IPS DF 19.7 (cell line): ENCODE data around the gene RBM14.
"Not testable (repeated sequence)": the region's sequence is repeated elsewhere in the genome, so short reads cannot be mapped to it uniquely, and the experiment has no call there.

ENCODE experiments used
- DNase-seq: peaks from one replicate; pipeline ENCODE4 v3.0.0-alpha.2; 2013; ENCODE audit warnings: low read depth, low spot score

The RBM14 gene

DNA sequence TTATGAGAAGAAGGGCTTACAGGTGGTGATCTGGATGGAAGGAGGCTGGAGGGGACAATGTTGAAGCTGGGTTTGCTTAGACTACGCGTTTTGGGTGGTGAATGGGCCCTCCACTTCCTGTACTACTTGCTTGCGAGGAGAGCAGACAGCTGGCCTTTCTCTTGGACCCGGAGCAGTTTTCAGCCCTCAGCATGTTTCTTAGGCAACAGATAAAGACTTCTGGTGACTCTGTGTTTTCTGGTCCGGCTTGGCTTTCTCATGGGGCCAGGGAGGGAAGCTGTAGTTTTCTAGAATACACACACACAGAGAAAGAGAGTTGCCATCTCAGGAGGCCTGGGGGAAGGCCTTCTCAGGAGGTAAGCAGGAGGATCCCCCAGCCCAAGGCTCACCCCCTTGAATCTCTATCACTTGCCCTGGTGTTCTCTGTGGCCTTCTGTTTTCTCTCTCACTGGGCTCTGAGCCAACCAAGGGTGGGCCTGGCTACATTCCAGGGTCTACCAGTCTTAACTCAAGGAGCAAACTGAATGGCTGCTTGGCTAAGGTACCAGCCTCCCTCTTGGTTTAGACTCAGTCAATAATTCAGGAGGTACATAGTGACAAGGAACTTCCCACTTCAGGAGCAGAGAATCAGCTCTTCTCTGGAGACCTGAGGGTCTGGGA is 21.1 kb upstream of the RBM14 start:
- no peak for DNase-seq

DNA sequence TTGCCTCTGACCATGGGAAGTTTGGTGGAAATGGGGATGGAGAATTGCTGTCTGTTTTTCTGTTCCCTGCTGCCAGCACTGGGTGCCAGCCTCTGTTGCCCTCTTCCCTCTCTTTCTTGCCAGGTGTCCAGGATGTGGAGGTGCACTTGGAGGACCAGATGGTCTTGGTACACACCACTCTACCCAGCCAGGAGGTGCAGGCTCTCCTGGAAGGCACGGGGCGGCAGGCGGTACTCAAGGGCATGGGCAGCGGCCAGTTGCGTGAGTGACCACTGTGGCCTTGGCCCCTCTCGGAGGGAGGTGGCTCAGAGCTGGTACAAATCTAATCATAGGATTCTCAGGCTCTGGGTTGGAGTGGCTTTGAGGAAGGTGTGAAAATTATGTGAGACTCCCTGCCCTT is 17.4 kb upstream of the RBM14 start:
- DNase-seq = no peak

DNA sequence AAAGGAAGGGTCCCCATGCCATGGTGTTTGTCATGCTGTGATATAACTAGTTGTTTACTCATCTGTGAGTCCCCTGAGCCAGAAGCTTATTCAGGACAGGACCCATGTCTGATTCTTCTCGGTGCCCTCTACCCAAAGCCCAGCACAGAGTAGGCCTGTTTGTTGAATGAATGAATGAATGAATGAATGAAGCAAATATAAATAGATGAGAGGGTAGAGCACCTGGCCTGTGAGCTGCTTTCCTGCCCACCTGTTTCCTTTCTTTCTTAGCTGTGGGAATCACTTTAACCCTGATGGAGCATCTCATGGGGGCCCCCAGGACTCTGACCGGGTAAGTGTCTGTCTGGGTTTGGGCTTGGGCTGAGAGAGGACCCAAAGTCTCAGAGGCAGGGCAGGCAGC is 16.2 kb upstream of the RBM14 start:
- no peak for DNase-seq

DNA sequence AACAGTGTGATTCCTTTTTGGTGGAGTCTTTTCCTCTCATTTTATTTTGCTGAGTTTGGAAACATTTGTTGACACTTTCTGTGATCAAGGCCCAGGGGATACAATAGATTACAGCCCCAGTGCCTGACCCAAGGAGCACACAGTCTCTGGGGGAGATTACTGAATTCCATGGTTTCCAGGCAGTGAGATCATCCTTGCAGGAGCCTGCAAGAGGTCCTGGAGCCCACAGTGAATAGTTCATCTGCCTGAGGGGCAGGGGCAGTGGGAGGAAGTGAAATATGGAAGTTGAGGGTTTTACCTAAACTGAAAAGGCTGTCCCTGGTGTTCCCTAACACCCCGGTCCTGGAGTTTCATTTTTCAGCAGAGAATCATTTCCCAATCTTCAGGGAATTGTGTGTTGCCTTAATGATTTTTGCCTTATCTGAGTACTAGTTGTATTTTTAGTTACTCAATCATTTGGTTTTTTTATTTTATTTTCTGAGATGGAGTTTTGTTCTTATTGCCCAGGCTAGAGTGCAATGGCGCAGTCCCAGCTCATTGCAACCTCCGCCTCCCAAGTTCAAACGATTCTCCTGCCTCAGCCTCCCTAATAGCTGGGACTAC is 15.7 kb upstream of the RBM14 start:
- no peak for DNase-seq

DNA sequence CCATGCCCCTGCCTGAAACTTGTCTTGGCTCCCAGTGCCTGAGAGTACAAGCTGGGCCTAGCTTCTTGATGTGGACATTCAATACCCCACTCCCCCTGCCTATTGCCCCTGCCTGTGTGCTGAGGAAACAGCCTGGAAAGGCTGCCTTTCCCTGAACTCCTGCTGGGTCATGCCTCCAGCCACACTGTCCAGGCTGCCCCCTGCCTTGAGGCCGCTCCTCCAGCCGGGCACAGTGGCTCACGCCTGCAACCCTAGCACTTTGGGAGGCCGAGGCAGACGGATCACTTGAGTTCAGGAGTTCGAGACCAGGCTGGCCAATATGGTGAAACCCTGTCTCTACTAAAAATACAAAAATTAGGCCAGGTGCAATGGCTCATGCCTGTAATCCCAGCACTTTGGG is 13.4 kb upstream of the RBM14 start:
- no peak for DNase-seq

DNA sequence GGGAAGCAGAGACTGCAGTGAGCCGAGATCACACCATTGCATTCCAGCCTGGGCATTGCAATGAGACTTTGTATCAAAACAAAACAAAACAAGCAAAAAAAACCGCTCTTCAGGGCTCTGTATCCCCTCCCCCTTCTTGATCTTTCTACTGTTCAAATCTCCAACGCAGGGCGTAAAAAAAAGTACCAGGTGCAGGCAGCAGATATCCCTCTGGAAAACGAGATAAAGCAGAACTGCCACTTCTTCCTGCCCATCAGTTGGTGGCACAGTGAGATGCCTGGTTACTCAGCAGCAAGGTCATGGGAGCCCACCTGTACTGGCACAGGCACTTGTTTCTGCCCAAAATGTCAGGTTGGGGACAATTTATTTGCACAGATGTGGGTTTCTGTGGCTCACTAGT is 12.3 kb upstream of the RBM14 start:
- DNase-seq = no peak

DNA sequence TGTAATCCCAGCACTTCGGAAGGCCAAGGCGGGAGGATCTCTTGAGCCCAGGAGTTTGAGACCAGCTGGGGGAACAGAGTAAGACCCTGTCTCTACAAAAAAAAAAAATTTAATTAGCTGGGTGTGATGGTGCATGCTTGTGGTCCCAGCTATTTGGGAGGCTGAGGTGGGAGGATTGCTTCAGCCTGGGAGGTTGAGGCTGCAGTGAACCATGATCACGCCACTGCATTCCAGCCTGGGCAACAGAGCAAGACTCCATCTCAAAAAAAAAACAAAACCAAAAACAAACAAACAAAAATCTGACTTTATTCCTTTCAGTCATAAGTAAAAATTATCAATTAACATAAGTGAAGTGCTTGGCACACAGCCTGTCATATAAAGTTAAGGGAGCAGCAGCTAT is 9.8 kb upstream of the RBM14 start:
- not testable (repeated sequence) for DNase-seq

DNA sequence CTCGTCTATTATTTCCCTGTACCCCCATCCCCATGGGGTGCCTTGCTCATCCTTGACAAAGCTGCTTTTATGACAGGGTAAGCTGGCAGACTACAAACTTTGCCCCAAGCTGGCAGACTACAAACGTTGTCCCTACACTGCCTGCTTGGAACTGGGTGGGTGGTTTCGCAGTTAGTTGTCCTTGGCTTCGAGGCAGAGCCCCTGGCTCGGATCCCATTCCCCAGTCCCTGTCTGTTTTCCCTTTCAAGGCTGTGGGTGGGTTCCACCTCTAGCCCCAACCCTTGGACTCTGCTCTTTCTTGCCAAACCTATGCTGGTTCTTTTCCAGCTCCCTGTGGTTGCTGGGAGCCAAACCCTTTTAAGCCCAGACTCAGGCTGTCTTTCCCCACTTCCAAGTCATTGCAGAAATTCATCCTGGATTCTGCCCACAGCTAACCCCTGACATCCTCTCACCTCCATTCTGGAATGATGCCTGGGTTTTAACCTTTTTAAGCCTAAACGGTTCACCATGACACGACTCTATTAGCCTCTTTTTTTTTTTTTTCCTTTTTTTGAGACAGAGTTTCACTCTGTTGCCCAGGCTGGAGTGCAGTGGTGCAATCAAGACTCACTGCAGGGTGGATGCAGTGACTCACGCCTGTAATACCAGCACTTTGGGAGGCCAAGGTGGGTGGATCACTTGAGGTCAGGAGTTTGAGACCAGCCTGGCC is 9.2 kb upstream of the RBM14 start:
- DNase-seq = no peak

- DNase-seq = no peak
Observed at GRCh38 chr11:66609721-66610617, 6.5 kb upstream of the RBM14 start.

DNA sequence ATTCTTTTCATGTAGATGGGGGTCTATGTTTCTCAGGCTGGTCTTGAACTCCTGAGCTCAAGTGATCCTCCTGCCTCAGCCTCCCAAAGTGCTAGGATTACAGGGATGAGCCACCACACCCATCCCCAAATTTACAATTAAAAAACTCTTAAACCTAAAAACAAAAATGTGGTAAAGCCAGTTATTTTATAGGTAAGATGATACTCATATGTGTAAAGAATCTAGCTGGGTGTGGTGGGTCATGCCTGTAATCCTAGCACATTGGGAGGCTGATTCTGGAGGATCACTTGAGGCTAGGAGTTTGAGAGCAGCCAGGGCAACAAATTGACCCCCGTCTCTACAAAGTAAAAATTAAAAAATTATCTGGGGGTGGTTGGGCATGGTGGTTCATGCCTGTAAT is 4.0 kb upstream of the RBM14 start:
- no peak for DNase-seq

DNA sequence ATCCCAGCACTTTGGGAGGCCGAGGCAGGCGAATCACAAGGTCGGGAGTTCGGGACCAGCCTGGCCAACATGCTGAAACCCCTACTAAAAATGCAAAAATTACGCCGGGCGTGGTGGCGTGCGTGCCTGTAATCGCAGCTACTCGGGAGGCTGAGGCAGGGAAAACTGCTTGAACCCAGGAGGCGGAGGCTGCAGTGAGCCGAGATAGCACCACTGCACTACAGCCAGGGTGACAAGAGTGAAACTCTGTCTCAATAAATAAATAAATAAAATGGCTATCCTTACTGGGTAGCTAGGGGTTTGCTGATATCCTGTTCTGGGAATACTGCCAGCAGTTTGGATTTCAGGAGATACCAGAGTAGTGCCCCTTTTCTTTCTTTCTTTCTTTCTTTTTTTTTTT is 2.4 kb upstream of the RBM14 start:
- DNase-seq = no peak

GRCh38 chr11:66617155-66617834 is 865 bp downstream of the RBM14 start:
- no peak for DNase-seq

GRCh38 chr11:66619080-66619554 is 2.7 kb downstream of the RBM14 start:
- DNase-seq = no peak

GRCh38 chr11:66624450-66624849 is 8.0 kb downstream of the RBM14 start:
- DNase-seq = no peak

DNA sequence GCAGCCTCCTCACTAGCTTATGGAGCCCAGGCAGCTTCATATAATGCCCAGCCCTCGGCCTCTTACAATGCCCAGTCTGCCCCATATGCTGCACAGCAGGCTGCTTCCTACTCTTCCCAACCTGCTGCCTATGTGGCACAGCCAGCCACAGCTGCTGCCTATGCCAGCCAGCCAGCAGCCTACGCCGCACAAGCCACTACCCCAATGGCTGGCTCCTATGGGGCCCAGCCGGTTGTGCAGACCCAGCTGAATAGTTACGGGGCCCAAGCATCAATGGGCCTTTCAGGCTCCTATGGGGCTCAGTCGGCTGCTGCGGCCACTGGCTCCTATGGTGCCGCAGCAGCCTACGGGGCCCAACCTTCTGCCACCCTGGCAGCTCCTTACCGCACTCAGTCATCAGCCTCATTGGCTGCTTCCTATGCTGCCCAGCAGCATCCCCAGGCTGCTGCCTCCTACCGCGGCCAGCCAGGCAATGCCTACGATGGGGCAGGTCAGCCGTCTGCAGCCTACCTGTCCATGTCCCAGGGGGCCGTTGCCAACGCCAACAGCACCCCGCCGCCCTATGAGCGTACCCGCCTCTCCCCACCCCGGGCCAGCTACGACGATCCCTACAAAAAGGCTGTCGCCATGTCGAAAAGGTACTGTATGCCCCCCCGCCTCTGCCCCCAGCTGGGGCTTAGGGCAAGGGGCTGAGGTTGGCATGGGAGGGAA is 8.8 kb downstream of the RBM14 start:
- no peak for DNase-seq

GRCh38 chr11:66625752-66626149 is 9.3 kb downstream of the RBM14 start:
- DNase-seq = no peak

DNA sequence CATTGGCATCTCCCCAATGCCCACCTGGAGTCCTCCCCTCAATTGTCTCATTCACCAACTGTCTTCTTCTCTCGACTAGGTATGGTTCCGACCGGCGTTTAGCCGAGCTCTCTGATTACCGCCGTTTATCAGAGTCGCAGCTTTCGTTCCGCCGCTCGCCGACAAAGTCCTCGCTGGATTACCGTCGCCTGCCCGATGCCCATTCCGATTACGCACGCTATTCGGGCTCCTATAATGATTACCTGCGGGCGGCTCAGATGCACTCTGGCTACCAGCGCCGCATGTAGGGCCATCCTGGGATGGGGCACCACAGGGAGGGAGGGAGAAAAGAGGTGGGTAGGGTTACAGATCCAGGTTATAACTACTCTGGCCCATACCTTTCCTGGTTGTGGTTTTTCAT is 10.0 kb downstream of the RBM14 start:
- no peak for DNase-seq

- no peak for DNase-seq
Observed at GRCh38 chr11:66626926-66627325, 10.5 kb downstream of the RBM14 start.

DNA sequence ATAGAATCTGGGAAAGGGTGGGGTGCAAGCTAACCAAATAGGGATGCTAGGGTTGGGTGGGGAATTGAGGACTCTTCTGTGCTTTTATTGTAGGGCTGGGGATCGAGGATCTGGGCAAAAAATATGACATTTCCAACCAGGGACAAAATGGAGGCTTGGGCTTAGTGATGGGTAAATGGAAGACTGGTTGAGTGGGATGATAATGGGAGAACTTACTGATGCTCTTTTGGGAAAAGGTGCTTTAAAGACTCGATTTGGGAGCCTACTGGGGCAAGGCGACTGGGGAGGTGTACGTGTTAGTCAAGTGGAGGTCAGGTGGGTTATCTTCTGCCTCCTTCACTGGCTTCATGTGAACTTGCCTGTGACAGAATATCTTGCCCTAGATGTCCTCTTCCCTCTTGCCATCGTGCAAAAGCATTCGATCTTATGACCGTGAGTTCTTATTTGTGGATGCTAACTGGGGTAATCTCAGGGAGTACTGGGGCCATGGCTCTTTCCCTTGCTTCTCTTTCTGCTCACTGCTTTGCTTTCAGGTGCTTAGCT is 11.7 kb downstream of the RBM14 start:
- no peak for DNase-seq

DNA sequence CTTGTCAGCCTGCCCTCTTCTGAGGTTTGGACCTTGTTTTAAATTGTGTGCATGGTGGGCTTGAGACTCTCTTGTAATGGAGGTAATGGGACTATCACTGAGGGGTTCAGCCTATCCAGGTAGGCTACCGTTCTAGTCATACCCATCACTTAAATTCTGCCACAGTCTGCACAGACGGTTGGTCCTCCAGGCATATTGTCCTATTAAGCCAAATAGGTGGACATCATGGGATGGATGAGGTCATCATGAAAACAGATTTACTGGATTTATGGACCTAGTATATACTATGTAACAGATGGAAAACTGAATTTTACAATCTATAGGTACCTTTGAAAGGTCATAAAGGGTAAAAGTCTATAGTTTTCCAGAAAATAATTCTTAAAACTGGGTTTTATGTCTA is 12.9 kb downstream of the RBM14 start:
- DNase-seq = no peak

DNA sequence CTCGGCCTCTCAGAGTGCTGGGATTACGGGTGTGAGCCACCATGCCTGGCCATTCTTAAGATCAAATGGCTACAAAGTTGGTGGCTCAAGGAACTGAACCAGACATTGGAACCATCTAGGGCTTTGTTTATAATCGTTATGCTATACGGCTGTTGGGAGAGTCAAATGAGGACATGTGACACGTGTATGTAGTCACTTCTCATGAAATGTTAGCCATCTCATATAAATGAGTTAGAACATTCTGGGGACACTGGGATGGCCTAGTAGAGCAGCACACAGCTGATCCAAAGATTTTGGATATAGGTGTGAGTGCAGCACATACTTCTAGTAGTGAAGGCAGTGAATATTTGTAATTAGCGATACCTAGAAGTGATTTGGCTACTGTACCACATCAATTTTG is 15.5 kb downstream of the RBM14 start:
- no peak for DNase-seq
